NK-92 treated with Interleukin-12 subunit alpha and Interleukin-12 subunit beta, amount 100 ng/mL, for 24 hours (cell line): ENCODE data around the gene WDR77.

ENCODE experiments used
- DNase-seq: peaks from one replicate; lab custom pipeline; 2025; lab: John Stamatoyannopoulos, UW

The WDR77 gene

DNA sequence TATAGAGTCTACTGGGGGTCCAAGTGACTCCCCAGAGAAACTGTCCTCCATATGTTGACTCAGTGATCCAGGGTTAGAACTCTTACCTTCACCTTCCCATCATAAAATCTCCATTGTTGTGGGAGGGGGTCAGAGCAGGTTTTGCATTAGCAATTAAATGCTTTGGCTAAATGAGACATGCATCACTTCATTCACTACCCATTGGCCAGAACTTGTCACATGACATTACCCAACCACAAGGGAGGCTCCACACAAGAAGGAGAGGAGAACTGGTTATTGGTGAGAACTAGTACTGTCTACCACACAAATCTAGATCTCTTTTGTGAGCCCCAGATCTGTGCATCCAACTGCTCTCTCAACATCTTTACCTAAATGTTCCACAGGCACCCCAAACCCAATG lies 20.5 kb upstream of the WDR77 start:
- no peak for DNase-seq

DNA sequence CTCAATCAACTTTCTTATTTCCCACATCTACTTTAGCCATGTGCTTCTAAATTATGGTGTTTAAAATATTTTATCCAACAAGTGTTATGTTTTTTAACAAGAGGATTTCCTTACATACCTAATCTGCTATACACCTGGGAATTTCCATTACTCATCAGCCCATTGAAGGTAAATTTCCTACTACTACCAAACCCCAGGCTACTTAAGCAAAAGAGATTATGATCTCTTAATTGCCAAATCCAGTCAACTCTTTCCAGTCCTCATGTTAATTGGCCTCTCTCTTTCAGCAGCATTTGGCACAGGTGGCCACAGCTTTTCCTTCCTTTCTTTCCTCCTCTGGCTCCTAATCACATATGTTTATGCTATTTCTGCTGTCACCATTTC lies 19.7 kb upstream of the WDR77 start:
- DNase-seq = no peak

DNA sequence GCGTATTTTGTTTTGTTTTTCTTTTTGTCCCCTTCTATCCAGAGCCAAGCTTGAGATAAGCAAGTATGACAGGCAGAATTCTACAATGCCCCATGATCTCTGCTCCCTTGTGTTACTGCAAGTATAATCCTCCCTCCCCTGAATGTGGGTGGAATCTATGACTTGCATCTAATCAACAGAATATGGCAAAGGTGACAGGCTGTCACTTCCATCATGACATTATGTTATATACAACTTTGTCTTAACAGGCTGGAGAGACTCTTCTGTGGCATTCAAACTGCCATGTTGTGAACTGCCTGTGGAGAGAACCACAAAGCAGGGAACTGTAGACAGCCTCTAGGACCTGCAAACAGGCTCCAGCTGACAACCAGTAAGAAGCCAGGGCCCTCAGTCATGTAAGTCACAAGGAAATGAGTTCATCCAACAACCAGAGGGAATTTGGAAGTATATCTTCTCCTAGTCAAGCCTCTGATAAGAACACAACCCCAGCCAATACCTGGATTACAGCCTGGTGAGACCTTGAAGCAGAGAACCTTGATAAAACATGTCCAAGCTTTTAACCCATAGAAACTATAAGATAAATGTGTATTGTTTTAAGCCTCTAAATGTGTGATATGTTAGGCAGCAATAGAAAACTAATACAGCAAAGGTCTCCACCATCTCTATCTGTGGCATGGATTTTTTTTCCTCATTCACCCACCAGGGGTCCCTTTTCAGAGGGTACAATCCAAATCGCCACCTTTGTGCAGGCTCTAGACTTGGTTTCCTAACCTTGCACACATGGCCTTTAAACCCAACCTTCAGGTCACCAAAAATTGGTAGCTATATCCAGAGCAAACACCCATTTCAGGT lies 19.0 kb upstream of the WDR77 start:
- DNase-seq = no peak

DNA sequence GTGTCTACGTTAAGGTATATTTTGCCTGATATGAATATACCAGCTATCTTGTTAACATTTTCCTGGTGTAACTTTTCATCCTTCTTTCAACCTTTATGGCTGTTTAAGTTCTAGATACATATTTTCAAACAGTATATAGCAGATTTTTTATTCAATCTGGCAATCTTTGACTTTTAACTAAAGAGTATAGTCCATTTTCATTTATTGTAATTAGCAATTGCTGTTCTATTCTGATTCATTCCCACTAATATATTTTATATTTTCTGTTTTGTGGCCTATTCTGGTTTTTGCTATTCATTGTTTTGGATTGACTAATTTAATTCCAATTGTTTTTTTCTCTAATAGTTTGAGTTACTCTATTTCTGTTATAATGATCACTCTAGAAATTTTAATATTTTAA lies 17.4 kb upstream of the WDR77 start:
- DNase-seq = no peak

DNA sequence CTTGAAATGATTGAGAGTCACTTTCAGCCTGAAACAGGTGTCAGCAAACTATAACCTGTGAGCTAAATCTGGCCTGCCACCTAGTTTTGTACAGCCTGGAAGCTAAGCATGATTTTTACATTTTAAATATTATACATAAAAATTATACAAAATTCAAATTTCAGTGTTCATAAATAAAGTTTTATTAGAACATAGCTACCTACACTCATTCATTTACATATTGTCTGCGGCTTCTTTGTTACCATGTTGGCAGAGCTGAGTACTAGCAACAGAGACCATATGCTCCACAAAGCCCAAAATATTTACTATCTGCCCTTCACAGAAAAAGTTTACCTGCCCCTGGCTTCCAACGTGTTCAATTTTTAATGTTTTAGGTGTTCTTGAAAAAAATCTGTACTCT lies 16.7 kb upstream of the WDR77 start:
- no peak for DNase-seq

DNA sequence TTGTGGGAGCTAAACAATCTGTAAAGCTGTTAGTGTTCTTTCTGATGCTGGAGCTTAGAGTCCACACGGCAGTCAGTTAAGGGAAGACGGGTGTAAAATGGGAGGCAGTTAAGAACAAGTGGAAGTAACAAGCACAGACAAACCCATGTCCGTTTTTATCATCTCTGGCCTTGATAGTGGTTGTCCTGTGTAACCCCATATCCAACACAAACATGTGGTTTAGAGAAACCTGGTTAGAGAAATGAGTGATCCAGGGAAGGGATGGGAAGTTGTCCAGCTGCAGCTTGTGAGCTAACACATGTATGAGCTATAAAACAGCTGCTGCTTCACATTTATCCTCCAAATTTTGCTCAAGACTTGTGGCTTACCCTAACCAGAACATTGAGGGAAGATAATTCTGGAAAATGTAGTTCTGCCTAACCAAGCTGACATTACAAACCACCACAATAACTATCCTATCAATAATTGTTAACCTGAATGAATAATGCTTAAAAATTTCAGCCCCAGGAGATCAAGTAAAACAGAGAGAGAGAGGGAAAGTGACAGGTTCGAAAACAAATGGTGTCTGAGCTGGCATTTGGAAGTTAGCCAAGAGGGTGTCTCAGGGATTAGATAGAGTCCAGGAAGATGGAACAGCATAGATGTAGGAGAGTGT lies 14.1 kb upstream of the WDR77 start:
- DNase-seq = no peak

DNA sequence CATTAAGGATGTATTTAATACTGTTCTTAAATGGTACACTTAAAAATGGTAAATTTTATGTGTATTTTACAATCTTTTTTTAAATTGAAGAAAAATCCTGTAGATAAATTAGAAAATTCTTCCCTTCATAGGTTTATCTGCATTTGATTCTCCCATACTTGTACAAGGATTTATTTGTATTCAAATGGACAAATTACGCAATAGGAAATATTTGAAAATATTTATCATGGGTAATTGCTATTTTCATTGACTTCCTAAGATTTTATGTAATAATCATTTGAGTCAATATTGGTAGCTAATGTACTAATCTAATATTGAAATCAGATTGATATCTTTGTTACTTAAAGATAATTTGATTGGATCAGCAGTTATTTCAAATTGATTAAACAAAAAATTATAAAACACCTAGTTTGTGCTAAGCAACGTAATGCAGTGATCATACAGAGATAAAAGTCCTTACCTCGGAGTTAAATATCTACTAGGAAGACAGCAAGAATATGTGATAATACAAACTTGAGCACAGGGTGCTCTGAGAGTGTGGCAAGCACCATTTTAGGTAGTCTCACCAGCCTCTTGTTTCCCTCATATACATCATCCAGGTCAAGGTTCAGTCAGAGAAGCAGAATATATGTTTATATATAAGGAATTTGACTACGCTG lies 13.4 kb upstream of the WDR77 start:
- DNase-seq = no peak

DNA sequence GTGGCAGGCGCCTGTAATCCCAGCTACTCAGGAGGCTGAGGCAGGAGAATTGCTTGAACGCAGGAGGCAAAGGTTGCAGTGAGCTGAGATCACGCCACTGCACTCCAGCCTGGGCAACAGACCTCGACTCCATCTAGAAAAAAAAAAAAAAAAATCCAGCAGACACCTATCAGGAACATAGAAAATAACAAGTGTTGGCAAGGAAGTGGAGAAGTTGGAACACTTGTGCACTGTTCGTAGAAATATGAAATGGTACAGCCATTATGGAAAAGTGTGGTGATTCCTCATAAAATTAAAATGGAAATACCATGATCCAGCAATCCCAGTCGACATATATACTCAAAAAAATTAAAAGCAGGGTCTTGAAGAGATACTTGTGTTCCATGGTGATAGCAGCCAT lies 12.7 kb upstream of the WDR77 start:
- no peak for DNase-seq

DNA sequence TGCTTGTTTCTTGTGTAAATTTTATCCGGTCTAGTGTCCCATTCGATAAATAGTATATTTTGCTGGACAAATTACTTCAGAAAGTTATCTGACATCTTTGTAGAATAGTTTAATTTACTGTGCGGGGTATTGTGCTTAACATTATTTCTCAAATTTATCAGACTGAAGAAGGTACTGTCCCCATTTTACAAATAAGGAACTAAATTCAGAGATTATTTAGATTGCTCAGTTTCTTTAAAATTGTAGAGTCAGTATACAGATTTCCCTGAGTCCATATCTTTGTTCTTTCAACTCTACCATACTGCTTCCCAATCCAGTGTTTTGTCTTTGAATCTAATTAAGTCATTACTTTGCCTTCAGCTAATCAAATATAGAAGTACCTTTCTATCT lies 6.6 kb upstream of the WDR77 start:
- DNase-seq = no peak

DNA sequence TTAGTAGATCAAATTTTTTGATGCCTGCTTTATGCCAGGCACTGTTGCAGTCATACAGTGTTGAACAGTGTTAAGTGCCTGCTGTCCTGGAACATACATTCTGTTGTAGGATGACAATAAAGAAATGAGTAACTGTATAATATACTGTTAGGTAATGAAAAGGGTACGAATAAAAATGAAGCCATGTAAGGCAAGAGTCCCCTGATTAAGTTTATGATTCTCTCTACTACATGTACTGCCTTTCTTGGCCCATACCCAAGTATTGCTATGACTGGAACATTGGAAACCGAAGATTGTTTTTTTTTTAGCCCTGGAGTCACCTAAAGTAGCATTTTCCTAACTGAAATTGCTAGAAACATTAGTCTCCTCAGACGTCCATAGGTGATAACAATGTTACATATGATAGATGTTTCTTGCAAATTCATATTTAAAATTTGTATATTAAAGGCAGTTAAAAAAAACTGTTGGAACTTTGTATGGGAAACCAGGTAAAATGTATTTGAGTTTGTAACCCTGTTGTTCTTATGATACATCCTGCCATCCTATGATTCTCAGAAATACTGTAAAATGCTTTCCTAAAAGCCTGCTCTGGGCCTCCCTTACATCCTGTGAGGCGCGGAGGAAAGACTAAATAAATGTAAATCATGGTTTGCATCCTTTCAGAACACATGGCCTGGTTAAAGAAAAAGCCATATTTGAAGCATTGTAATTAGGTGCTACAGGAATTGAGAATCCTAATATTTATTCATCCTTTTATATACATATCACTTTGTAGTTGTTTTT lies 6.0 kb upstream of the WDR77 start:
- no peak for DNase-seq

DNA sequence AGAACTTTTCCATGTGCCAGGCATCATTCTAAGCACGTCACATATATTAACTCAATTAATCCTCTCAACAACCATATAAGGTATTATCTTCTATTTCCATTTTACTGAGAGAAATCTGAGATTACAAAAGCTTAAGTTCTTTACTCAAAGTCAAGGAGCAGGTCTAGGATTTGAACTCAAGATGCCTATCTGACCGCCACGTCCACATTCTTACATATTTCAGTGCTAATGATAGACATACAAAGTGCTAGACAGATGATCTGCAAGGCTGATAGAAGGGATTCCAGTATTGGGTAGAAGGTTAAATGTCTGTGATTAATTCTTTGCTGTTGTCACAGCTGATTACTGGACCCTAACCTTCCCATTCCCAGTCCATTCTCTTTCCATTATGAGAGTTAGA lies 4.7 kb upstream of the WDR77 start:
- DNase-seq = no peak

DNA sequence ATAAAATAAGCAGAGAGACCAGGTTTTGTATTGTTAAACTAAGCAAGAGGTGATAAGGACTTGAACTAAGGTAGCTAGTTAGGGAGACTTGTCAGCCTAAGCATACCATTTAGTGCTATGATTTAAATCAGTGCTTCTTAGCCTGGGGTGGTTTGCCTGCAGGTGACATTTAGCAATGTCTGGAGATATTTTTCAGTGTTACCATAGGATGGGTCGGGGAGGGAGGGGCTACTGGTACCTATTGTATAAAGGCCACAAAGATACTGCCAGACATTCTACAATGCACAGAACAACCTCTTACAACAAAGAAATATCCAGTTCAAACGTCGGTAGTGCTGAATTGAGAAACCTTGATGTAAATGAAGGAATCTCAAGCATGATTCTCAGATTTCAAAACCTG lies 3.5 kb upstream of the WDR77 start:
- no peak for DNase-seq

DNA sequence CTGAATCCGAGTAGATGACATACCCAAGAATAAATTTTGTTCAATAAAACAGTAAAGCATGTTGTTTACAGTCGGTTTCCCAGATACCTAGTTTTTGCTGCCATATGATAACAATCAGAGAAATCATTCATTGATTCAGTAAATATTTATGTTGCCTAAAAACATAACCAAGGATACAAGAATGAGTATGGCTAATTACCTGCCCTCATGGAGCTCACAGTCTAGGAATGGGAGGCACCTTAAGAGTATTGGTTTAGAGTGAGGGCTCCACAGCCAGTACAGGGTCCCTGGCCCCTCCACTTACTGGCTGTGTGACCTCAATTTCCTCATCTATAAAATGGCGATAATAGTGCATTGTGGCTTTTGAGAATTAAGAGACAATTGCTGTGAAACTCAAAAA lies 1.1 kb upstream of the WDR77 start:
- DNase-seq = no peak

DNA sequence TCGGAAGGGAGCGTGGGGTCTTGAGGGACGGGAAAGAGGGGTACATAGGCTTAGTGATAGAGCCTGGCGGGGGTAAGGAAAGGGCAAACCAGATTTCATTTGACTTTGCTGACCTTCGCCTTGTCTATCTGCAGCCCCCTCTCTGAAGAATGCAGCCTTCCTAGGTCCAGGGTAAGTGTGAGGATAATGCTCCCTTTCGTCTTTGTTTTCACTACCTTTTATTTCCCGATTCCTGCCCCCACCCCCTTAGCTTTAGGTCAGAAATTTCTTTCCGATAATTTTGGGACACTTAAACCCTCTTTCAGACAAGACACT lies 604 bp upstream of the WDR77 start:
- no peak for DNase-seq

DNA sequence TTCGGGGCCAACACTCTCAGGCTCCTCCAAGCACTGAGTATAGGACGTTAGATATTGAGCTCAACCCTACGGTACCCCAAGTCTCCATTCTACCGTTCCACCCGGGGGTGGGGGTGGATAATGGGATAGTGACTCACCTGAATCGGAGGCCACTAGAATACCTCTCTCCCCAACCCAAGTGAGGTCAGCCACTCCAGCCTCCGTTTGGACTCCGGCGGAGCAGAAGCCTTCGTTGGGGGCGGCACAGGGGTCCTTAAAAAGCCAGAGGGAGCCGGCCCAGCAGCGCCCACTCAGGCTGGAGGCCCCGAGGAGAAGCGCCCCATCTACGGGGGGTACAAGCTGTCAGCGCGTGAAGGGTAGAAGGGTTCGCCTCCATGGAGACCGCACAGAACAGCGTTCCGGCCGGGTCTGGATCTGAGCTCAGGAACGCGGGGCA lies 556 bp downstream of the WDR77 start:
- DNase-seq = peak; percentile 29

DNA sequence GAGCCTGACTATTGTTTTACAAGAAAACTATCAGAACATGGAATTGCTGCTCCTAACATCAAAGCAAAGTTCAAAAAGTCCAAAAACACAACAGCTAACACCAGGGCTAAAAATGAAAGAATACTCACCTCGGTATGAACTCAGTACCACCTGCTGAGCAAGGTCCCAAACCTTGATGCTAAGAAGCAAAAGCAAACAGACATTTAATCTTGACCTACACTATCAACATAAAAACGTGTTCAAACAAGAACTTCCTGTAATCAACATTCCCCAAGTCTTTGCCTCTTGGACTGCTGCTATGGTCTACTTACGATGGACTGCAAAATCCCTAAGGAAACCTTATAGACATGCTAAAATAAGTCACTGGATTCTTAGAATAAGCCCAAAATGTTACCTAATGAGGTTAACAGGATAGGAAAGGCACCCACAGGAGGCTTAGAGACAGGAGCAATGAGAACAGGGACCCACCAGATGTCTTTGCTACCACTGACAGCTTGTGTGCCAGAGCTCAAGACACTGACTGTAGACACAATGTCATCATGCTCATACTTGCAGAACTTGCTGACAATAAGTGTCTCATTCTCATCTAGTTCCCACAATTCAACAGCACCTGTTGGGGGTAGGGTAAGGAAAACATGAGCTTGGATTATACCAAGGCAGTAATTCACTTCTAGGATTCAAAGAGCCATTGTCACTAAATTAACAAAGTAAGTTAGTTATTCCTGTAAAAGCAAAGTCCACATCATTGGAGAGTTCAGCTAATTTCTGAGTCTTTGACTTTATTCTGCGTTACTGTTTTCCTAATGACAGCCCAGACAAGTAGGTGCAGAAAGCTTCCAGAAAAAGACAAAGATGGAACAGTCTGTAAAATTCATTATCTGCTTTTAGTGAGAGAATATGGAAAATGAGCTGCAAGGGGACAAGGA lies 1.8 kb downstream of the WDR77 start:
- DNase-seq = no peak

DNA sequence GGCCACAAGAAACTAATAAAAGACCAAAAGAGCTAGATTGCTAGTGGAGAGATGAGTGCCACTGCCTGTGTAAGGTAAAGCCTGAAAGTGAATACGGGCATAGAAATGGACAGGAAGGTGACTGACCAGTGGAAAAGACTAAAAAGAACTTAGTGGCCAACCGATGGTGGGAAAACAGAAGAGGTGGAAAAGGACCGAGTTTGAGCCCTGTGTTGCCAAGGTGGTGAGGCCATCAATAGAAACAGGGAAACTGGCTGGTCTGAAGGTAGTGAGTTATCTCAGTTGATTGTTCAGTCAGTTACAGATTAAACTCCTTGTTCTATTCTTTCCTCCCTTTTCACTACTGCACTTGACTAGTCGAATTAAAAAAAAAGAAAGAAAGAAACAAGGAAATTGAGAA lies 2.5 kb downstream of the WDR77 start:
- DNase-seq = no peak

DNA sequence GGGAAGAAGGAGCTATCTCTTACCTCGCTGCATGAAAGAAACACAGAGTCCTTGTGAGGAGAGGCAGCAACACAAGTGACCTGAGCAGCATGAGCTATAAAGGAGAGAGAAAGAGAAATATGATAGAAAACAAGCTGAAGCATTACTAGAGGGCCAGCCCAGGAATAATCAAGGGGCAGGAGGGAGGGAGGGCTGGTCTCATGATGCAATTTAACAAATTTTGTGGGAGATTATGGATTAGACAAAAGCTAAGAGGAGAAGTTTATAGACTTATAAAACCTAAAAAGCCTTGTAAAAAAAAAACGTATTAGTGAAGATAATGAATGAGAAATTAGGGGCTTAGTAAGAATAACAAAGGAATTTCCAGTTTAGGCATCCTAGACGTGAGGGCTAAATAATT lies 5.0 kb downstream of the WDR77 start:
- no peak for DNase-seq

DNA sequence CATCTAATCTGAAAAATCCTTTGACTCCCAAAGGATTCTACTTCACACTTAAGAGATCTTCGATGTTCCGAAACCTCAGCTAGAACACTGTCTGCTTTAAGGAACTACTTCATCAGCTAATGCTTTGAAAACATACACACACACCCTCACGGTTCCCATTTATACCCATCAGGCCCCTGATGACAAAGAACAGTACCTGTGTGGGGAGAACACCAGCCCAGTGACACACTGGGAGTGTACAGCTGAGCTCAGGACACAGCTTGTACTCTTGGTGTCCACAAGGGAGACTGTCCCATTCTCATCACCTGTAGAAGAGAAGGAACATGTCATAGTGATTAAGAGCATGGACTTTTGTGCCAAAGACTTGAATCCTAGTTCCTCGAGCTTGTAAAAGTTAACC lies 6.6 kb downstream of the WDR77 start:
- no peak for DNase-seq

DNA sequence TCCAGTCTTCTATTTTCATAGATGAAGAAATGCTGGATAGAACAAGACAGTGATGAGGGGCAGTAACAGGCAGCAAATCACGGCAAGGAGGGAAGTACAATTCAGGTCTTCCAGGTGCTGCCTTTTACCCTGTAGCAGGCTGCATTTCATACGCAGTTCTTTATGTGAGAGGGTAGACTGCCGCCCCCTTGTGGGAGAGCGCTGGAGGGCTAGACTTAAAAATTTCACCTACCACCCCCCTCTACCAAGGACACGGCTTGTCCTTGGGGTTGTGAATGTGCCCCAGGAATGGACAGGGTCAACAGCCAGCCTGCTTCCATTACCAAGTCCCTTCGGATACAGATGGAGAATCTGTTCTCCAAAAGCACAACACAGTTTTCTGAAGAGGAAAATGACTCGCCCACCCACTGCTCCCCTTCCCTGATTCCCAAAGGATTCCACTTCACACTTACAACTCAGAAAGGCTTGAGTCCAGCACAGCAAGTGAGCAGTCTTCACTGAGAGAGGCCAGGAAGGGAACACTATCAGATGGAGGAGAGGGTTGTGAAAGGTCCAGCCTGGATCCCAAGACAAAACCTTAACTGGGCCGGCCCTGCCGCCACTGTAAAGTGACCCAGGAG lies 7.4 kb downstream of the WDR77 start:
- DNase-seq = no peak
